Activated T-cell treated with anti-CD3 and anti-CD28 coated beads, Interleukin-2, amount 50 U/mL, for 48 hours (primary cell): ENCODE measurements around the gene SF3A2.
"Not testable (repeated sequence)": the region's sequence is repeated elsewhere in the genome, so short reads cannot be mapped to it uniquely, and the experiment has no call there.

ENCODE experiments used
- DNase-seq, 2 experiments: peaks; one replicate each; pipeline ENCODE4 v3.0.0-alpha.2; 2020

Gene SF3A2, protein sequence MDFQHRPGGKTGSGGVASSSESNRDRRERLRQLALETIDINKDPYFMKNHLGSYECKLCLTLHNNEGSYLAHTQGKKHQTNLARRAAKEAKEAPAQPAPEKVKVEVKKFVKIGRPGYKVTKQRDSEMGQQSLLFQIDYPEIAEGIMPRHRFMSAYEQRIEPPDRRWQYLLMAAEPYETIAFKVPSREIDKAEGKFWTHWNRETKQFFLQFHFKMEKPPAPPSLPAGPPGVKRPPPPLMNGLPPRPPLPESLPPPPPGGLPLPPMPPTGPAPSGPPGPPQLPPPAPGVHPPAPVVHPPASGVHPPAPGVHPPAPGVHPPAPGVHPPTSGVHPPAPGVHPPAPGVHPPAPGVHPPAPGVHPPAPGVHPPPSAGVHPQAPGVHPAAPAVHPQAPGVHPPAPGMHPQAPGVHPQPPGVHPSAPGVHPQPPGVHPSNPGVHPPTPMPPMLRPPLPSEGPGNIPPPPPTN

DNA sequence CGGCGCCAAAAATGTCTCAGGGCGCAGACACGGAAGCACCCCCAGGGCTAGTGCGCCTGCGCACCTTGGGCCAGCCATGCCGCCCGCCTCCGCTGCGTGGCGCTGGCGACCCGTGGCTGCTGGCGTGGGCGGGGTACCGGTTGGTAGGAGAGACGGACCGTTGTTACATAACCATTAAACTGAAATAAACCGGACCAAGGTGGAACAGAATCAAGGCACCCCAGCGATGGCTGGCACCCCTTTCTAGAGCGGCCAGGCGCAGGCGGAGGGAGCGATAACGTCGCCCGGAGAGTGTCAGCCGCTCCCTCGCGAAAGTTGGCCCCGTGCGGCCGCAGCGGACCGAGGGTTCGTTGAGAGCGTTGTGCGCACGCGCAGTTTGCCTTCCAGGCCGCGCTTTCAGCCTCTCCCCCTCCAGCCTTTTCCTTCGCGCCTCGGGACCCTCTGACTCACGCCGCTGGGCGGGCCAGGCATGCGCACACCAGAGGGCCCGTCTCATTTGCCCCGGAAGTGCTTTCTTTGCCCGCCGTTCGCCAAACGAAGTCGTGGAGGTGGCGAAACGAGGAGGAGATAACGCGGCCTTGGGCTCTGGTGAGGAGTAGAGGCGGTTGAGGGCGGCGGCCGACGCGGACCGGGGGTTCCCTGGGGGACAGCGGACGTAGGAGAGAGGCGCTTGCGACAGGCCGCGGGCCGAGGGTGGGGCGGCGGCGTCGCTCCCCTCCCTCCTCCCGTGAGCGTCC is at the start of gene SF3A2, which contains the start of gene PLEKHJ1:
Gene SF3A2, plus strand, starts transcription at position 511 of the 737 bp plus-strand sequence. CDS start 6,595 bp downstream, outside the sequence.
Gene PLEKHJ1, minus strand, starts transcription at position 16 of the 737 bp plus-strand sequence. CDS start 81 bp downstream, outside the sequence.
- peak; percentile 100 for DNase-seq

DNA sequence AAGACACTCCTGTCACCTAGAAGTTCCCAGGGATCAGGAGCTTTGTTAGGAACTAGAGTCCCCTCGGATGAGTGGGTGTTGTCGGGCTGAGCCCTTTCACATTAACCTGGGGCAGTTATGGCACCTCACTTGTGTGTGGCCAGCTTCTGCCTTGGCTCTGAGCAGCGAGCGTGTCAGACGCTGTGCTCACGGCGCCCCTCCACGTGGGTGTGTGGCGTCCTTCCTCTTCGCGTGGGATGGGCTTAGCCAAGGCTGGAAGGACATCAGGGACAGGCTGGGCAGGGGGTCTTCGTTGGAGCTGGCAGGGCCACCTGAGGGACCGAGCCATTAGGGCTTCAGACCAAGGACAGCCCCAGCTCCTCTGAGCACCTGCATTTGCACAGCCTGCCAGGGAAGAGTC is 49.5 kb upstream of the SF3A2 start:
- DNase-seq, result no peak

DNA sequence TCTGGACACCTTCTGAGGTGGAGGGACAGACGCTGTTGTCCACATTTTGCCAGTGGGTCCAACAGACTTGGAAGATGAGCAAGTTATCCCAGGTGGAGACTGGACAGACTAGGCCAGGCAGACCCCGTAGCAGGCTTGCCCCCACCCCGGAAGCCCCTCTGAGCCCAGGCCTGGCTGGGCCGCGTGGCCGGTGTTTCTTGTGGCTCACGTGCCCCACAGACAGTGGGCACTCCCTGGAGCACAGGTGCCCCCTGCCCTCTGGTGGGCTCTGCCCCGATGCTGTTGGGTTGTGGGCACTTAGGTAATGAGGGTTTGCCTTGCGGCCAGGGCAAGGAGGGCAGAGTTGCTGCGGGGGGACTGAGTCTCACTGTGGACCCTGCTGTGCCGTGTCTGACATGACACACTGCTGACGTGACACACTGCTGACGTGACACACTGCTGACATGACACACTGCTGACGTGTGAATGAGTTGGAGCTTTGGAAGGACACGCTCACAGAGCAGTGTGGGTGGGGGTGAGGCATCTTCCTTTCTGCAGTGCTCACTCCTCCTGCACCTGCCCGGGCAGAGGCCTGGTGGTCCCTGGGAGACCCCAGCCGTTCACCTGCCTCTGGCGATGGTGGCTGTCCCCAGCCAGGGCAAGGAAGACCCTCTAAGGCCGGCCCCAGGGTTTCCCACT is 47.8 kb upstream of the SF3A2 start:
- peak; percentile 37 to 59 for DNase-seq

DNA sequence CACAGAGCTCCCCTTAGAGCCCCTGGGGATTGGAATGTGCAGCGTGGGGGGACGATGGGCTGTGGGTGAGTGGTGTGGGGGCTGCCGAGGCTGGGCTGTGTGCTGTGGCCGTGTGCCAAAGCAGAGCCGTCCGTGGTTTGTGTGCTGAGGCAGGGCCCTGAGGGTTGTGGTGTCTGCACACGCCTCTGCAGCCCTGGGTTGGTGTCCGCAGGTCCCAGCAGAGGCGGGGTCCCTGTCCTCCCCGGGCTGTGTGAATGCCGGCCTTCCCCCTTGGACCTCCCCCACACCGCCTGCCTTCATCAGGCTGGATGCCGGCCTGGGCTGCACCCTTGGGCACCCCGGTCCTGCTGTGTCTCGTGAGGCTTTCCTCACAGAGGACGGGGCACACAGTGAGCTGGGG is 46.7 kb upstream of the SF3A2 start:
- no peak for DNase-seq

DNA sequence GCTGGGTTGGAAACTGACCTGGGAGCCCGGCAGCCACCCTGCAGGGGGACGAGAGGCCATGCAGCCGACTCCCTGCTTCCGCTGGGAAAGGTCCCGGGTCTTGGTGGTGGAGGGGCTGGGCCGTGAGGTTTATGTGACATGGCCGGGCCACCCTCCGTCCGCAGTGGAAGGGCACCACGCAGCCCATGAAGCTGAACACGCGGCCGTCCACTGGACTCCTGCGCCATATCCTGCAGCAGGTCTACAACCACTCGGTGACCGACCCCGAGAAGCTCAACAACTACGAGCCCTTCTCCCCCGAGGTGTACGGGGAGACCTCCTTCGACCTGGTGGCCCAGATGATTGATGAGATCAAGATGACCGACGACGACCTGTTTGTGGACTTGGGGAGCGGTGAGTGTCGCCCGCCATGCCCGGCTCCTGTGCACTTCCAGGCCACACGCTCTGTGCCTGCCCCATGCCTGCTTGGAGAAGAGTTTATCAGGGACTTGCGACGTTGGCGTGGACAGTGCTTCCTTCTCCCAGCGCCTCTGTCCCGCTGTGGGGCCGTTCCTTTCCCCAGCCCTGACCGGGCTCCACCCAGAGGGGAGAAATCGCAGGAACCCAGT is 45.7 kb upstream of the SF3A2 start:
- DNase-seq, result no peak

DNA sequence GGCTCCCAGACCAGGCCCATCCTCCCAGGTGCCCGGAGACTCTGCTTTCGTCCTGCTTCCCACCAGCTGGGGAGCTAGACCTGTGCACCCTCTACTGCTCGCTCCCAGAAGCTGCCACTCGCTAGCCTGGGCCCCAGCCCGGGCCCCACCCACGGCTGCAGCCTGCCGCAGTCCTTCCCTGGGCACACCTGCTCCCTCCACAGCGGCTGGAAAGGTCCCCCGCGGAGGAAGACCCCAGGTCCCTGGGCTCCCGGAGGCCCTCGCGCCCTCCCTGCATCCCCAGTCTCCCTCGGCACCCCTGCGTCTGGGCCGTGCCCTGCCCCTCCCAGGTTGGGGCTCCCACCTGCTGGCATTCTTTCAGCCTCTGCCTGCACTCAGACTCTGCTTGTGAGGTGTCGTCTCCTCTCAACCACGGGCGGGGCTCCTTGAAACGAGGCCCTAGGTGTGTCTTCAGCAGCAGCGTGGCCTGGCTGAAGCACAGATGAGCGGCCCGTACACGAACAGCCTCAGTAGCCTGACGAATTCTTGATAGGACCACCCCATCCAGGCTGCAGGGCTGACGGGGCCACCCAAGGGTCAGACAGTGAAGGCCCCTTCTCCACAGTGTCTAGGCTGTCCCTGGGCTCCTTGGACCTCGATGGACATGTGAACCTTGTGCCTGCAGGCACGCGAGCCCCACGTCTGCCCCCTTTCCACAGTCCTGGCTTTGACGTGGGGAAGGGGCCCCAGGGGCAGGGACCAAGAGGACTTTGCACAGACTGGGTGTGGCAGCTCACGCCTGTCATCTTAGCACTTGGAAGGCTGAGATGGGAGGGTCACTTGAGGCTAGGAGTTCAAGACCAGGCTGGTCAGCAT is 44.9 kb upstream of the SF3A2 start:
- DNase-seq, result no peak

DNA sequence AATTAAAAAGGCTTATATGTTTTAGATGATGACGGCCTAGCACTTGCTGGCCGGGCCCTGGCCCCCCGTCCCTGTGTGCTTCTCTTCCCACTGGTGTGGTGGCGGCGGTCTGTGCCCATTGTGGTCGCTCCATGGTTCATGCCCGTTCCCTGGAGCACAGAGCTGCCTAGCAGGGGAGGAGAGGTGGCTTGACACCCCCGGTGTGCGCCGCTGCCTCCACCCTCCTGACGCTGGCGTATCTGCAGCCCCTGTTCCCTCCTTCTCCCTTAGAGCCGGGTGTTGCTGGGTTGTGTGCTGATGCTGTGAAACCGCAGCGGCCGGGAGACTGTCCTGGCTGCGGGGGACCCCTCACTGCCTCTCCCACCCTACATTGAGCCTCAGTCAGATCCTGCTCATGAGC is 43.8 kb upstream of the SF3A2 start:
- no peak for DNase-seq

DNA sequence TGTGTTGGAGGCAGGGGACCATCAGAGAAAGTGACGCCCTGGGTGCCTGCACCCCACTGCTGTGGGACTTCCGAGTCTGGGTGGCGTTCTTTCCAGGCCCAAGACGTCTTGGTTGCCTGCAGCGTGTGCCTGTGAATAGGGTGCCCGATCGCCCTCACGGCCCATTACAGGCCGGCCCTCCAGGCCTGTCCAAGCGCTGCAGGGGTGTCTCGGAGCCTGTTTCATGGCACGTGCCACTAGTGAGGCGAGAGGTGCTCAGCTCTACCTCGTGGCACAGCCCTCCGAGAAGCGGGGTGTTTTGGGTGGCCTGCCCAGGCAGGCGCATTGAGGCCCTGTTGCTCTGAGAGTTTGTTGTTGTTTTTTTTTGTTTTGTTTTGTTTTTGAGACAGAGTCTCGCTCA is 42.8 kb upstream of the SF3A2 start:
- no peak for DNase-seq

DNA sequence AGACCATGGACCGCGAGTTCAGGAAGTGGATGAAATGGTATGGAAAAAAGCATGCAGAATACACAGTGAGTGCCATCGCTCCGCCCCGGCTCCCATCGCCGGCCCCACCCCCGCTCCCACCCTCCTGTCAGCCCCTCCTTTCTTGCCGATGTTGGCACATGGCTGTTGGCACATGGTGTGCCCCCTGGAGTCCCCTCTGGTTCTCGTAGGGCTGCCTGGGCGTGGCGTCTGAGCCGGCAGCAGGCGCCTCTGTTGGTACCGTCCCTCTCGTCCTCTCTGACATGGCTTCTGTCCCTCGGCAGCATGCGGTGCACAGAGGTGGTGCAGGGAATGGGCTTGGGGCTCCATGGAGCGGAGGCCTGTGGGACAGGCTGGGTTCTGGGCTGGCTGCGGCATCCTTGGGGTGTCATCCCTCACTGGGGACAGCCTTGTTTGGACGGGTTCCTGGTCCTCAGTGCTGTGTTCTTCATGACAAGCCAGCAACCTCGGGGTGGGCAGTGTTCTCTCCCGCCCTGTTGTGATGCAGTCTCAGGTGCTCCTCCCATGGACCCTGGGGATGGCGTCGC is 42.0 kb upstream of the SF3A2 start:
- DNase-seq, result no peak

DNA sequence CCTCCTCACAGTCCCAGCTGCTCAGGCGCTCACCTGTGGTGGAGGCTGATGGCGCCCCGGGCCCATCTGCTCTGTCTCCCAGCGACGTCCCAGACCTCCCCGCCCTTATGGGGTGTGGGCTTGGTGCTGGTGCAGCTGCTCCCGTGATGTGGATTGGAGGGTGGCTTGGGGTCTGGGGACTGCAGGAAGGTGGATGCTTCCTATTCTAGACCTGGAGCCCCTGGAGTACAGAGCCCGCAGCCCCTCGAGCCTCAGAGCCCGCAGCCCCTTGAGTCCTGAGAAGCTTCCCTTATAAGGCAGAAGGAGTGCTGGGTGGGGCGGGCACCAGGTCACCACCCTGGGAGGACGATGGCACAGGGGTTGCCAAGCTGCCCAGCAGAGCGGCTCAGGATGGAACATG is 41.3 kb upstream of the SF3A2 start:
- DNase-seq, result no peak

DNA sequence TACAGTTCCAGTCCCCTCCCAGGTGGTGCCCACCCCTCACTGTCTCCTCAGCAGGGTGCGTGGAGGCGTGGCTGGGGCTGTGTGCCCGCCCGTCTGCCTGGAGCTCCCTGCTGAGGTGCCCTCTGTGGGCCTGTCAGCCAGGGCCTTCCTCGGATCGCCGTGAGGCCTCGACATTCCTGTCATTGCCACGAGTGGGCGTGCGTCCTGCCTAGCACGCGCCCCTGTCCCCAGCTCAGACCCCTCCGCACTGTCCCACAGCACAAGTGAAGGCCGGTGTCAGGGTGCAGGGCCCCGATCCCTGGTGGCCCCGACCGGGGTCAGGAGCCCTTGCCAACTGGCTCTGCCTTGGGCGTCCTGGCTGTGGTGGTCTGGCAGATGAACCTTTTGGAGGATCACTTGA is 40.7 kb upstream of the SF3A2 start:
- DNase-seq, result no peak

DNA sequence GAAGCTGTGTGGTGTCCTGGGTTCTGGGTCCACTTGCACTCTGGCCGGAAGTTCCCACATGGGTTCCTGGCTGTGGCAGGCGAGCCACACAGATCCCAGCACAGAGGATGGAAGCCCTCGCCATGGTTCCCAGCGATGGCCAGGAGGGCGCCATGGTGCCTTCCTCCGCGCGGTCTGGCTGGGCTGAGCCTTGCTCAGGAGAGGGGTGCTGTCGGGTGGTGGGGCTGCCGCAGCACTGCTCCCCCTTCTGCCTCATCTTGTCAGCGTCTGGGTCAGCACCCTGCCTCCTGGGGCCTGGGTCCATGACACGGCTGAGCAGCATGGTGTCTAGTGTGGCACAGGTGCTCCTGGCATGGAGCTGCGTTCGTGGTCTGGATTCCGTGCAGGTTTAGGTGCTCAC is 39.4 kb upstream of the SF3A2 start:
- no peak for DNase-seq

DNA sequence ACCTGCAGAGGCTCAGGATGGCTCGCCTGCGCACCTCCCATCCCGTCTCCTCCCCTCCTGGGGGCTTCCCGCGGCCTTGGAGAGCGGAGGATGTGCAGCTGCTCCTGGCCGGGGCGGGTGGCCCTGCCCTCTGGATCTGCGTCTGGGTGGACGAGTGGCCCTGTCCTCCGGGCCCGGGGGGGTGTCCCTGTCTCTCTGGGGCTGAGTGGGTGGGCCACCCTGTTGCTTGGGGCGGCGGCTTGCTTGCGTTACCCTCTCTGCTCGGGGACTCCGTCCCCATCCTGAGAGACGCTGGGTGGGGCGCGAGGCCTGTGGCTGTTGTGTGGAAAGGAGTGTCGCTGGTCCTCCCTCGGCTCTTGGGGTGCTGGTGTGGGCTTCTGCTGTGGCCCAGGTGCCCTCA is 38.3 kb upstream of the SF3A2 start:
- no peak for DNase-seq

DNA sequence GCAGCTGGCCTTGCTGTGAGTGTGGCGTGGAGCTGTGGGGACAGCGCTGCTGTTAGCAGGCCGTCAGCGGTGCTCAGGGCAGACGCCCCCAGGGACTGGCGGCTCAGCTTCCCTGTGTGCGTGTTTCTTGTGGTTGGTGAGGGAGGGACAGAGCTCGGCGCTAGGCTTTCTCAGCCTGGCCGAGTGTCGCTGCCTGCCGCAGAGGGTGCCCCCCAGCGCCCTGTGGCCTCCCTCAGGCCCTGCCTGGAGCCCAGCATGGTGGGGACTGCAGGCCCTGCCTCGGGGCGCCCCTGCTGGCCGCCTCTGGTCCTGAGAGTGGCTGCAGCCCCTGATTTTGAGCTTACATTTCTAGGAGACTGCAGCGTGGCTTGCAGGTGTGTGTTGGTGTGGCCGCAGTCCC is 37.4 kb upstream of the SF3A2 start:
- no peak for DNase-seq

DNA sequence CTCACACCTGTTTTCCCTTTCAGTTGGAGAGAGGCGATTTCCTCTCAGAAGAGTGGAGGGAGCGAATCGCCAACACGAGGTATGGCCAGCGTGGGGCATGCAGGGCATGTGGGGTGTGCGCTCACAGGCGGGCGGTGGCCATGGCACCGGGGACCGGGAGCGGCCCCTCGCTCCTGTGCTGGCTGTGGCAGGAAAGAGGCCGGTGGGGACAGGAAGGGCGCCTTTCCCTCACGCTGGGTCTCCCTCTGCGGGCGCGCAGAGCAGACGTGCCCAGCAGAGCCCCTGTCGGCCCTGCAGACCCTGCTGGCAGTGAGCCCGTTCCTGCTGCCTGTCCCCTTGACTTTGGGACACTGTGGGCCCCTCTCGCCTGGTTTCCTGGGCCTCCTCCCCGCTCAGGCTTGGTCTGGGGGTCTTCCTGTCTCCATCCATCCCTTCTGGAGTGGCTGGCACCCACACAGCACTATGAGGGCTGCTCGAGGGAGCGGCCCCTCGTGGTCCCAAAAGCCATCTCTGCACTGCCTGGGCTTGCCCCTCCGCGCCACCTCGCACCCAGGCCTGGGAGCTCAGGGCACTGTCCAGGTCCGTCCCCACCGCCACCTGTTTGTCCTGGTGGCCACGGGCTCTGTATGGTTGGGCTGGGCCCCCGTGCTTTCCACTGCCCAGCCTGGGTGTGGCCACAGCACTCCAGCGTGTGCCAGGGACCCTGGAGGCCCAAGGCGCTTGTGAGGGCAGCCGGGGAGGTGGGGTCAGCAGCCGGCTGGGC is 36.6 kb upstream of the SF3A2 start:
- DNase-seq, result no peak

DNA sequence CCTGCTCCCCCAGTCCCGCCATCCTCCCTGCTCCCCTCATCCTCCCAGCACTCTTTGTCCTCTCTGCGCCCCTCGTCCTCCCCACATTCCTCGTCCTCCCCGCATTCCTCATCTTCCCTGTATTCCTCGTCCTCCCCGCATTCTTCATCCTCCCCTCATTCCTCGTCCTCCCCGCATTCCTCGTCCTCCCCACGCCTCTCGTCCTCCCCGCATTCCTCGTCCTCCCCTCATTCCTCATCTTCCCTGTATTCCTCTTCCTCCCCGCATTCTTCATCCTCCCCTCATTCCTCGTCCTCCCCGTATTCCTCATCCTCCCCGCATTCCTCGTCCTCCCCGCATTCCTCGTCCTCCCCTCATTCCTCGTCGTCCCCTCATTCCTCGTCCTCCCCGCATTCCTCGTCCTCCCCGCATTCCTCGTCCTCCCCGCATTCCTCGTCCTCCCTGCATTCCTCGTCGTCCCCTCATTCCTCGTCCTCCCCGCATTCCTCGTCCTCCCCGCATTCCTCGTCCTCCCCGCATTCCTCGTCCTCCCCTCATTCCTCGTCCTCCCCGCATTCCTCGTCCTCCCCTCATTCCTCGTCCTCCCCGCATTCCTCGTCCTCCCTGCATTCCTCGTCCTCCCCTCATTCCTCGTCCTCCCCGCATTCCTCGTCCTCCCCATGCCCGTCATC is 35.9 kb upstream of the SF3A2 start:
- DNase-seq, result not testable (repeated sequence)

DNA sequence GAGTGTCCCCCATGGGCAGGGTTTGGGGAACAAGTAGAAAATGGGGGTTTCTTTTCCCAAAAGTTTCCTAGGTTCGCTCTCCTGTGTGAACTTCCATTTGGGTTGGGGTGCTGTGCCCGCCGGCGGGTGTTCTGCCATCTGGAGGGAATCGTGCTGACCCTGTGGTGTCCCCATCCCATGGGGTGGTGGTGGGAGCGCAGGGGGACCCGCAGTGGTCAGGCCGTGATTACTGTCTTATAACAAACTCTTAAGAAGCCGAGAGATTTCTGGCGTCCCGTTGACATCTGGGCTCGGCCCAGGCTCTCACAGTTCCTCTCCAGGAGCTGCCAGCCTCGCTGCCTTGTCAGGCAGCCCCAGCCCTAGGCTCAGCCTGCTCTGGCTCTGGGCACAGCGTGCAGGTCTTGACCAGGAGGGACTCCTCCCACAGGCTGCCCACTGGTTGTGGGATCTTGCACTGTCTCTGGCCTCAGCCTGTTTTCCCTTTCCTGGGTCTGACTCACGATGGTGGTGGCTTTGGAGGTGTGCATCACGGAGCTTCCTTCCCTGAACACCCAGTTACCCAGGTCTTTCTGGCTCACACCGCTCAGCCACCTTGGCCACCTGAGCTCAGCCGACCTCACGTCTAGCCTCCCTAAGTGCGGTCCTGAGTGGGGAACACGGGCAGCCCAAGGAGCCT is 35.0 kb upstream of the SF3A2 start:
- no peak for DNase-seq

DNA sequence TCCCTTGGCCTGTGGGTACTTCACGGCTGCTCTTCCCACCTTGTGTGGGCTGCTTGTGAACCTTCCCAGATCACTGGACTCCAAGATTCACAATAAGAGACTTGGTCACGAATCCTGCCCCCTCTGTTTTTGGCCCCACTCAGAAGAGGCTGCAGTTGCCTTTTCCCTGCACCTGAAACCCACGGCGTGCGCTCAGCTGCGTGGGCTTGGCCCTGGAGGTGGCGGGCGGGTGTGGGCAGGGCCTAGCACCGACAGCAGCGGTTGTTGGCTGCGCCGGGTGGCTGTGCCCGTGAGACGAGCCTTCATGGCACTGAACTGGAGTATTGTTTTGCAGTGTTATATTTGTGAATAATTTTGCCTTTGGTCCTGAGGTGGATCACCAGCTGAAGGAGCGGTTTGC is 34.3 kb upstream of the SF3A2 start:
- DNase-seq, result no peak

DNA sequence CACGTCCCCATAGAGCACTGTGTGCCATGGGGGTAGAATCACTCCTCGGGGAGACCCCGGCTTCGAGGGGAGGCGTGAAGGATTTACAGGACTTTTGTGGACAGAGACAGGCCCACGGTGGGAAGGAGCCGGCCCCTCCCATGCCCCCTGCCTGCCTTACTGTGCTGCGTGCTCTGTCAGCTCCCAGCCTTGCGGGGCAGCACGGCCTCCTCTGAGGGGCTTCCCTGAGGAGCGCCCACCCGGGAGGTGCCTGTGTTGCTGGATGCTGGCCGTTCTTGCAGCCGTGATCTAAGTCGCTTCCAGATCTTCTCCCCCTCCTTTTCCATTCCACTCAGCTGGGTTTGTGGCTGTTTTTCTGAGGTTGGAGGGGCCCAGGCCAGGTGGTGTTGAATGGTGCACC is 29.6 kb upstream of the SF3A2 start:
- no peak for DNase-seq
